ENCODE results near the gene PNKD.
A peak's percentile ranks its signal among the peaks of the same experiment; 100 is the strongest.

The PNKD gene, protein sequence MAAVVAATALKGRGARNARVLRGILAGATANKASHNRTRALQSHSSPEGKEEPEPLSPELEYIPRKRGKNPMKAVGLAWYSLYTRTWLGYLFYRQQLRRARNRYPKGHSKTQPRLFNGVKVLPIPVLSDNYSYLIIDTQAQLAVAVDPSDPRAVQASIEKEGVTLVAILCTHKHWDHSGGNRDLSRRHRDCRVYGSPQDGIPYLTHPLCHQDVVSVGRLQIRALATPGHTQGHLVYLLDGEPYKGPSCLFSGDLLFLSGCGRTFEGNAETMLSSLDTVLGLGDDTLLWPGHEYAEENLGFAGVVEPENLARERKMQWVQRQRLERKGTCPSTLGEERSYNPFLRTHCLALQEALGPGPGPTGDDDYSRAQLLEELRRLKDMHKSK

GRCh38 chr2:218269900-218270720 is at the start of gene PNKD, which contains the start of gene AAMP:
Gene PNKD, plus strand, starts transcription at chr2:218270519. Its CDS starts 17 bp downstream, at chr2:218270536.
Gene AAMP, minus strand, starts transcription at chr2:218270137. Its CDS starts 51 bp downstream, at chr2:218270086.
- DNase-seq = peak; percentile 100

- peak; percentile 39 for DNase-seq
Measured at GRCh38 chr2:218221000-218221399, 49.3 kb upstream of the PNKD start.

- peak; percentile 58 for DNase-seq
Measured at GRCh38 chr2:218223046-218223445, 47.3 kb upstream of the PNKD start.

DNA sequence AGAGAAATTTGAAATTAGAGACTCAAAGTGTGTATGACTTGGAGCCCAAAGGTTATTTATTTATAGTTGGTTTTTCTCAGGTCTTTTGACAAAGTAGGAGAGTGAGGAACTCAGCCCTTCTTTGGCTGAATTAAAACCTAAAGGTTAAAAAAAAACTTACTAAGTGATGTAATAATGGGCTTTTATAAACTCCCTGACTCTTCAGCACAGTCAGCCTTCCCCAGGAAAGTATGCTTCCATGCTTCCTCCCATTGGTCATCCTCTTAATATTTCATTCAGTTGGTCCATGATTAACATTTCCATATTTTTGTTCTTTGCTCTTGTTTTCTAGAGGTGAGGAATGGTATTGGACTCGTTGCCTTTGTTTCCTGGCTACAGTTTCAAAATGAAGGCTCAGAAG is 46.1 kb upstream of the PNKD start:
- DNase-seq = peak; percentile 68

DNA sequence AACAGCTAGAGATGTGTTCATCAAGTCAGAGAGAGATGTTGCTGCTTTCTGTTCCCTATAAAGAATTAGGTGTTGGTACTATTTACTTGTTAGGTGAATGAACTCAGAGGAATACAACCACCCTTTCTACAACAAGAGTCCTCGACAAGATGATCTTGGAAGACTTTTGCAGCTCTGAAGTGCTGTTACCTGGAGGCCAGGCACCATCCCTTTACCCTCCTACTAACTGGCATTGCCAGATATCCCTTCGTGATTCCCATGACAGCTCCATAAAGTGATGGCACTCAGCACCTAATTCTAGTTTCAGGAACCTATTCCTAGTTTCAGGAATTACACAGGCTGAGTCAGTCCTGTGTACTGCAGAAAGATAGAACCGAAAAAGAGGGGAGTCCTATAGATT is 43.4 kb upstream of the PNKD start:
- DNase-seq = no peak

DNA sequence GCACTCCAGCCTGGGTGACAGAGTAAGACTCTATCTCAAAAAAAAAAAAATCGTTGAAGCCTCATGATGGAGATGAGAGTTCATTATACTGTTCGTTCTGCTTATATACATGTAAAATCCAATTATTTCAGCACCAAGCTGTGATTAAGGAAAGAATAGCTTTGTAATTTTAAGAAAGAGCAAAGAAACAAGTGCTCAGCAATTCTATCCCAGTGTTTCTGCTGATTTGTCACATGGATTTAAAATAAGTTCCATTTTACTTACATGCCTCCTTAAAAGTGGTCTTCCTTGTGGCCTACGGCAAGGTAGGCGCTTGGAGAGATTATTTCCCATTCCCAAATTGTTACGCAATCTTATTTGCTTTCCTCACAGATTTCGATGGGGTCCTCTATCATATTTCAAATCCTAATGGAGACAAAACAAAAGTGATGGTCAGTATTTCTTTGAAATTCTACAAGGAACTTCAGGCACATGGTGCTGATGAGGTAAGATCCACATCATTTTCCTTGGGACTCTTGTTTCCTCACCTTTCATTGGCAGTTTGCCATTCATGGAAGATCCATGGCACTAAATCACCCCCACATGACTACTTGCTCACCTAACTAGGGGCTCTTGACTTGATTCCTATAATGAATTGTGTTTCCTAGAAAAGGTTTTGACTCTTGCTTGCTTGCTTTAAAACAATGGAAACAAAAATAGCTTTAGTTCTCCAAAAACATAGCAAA is 41.8 kb upstream of the PNKD start:
- DNase-seq = peak; percentile 64

- DNase-seq = peak; percentile 93
Measured at GRCh38 chr2:218229239-218229638, 41.1 kb upstream of the PNKD start.

DNA sequence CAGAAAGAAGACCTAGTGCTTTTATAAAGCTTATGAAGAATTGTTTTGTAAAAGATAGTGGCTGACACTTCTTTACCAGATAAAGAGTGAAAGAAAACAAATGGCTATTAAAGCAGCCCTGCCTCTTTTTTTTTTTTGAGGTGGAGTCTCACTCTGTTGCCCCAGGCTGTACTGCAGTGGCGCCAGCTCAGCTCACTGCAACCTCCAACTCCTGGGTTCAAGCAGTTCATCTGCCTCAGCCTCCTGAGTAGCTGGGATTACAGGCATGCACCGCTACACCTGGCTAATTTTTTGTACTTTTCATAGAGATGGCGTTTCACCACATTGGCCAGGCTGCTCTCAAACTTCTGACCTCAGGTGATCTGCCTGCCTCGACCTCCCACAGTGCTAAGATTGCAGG is 40.5 kb upstream of the PNKD start:
- DNase-seq = no peak

GRCh38 chr2:218230882-218231281 is 39.4 kb upstream of the PNKD start:
- peak; percentile 62 for DNase-seq

- no peak for DNase-seq
Measured at GRCh38 chr2:218233543-218233942, 36.8 kb upstream of the PNKD start.

DNA sequence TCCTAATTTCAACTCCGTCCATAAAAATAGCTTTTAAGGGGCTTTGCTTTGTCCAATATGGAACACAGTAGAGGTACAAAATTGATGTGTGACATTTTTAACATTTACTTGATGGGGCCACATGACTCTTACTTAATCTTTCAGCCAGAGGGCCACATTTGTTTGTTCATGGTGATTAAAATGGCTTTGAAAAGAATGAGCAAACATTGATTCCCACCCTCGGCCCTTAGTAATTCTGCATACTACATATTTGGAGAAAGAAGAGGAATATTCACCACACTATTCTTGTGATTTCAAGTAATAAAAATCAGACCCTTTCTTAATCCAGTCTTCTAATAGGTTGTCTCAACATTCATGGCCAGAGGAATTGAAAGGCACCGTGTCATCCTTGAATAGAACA is 35.8 kb upstream of the PNKD start:
- no peak for DNase-seq

GRCh38 chr2:218235017-218235416 is 35.3 kb upstream of the PNKD start:
- DNase-seq = no peak

DNA sequence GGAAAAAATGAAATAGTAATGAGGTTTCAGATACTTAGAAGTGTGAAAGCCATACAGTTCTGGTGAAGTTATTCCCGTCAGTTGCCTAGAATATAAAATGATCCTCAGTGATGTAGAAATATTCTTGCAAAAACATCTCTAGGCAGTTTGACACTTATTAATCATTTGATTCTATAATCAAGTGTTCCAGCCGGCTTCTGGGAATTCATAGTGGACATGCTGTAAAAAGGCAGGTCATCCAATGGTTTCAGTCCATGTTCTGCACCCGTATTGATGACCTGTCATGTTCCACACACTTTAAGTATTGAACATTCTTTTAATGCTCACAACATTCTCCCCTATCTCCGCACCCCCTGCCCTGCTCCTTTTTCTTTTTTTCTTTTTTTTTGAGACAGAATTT is 33.5 kb upstream of the PNKD start:
- no peak for DNase-seq

- peak; percentile 30 for DNase-seq
Measured at GRCh38 chr2:218238887-218239286, 31.4 kb upstream of the PNKD start.

DNA sequence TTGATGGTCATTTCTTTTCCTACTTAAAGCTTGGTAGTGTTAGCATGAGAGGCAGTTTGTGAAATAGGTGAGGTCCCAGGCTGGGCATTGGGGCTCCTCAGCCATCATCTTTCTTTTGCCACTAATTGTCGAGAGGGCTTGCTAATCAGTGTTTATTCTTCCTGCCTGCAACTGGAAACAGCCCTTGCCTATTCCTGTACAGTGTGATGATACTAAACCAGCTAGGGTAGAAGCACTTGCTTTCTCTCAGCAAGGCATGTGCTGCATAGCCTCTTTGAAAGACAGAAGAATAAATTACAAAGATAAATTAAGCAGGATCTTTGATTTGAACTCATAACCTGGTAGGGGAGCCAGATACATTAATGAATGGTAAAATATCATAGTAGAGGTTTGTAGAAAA is 26.1 kb upstream of the PNKD start:
- no peak for DNase-seq

DNA sequence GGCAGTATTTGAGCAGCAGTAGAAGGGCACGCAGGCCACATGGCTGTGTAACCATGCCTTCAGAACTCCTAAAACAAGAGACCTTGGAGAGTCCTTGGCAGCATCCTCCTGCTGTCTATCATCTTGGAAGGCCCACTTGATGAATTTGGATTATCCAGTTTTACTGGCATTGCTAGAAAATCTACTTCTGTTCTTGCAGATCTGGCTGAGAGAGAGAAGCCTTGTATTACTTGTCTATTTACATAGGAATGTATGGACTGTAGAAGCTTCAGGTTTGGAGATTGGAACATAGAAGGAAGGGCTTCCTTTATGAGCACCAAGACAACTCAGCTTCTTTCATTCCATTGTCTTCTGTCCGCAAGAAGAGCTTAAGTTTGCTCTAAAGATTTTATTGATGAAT is 25.7 kb upstream of the PNKD start:
- no peak for DNase-seq

DNA sequence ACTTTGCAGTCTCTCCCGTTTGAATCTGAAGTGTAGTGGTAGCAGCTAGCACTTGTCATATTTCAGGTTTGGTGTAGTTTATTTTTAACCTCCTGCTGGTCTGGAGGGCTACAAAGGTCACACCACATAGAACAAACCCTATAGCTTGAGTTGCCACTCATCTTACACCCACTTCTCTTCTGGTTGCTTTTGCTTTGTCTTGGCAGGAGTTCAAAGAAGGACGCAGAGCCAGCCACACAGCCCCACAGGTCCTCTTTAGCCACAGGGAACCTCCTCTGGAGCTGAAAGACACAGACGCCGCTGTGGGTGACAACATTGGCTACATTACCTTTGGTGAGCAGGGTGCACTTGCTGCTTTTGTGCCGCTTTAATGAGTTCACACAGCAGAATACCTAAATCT is 25.1 kb upstream of the PNKD start:
- no peak for DNase-seq

- no peak for DNase-seq
Measured at GRCh38 chr2:218249691-218250090, 20.6 kb upstream of the PNKD start.

- DNase-seq = peak; percentile 68
Measured at GRCh38 chr2:218252509-218253231, 17.6 kb upstream of the PNKD start.

- DNase-seq = no peak
Measured at GRCh38 chr2:218253232-218253625, 17.1 kb upstream of the PNKD start.

DNA sequence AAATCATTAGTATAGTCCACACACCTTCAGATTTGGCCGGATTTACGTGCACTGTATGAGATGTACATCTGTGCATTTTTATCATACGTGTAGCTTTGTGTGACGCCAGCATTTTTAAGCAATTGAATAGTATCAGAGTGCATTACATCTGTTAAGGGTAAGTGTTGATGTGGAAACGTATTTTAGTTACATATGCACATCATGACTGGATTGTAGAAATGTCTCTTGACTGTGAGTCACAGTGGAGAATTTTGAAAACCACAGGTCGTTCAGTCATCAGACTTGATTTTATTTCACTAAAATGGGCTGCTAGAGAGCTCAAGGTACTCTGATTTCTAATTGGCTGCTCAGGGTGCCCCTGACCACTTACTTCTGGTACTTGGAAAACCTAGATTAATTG is 14.9 kb upstream of the PNKD start:
- peak; percentile 86 for DNase-seq

DNA sequence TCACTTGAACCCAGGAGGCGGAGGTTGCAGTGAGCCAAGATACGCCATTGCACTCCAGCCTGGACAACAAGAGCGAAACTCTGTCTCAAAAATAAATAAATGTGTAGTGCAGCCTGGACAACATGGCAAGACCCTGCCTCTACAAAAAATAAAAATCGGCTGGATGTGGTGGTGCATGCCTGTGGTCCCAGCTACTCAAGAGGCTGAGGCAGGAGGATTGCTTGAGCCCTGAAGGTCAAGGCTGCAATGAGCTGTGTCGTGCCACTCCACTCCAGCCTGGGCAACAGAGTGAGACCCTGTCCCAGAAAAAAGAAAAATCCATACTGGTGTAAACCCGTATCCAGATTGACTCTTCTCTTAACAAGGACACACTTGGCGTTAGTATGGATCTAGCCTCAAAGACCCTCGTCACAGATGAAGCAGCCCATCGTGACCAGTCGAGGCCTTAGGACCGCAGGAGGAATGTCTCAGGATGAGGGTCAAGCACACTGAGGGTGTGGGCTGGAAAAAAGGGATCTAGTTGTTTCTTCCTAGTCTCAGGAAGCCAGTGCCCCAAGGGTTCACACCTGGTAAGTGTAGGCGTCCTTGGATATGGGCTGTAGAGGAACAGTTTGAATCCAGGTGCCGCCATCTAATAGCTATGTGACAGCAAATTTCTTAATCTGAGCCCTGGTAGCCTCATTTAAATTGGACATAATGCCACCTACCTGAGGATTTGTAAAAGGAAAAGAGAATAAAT is 13.5 kb upstream of the PNKD start:
- DNase-seq = no peak
